ENCODE data around the gene ICAM3. TPM values are rescaled to one million over a fixed set of nuclear protein-coding genes. Genes with fewer than 3 reads are reported as not detected.

Gene ICAM3
- polyA plus RNA-seq, 3 donors: 19.6 to 44.3 (median 26.0) TPM

GRCh38 chr19:10327793-10328192 lies 11.6 kb downstream of the ICAM3 start:
- no peak overlapping the region for H3K27ac ChIP-seq (ENCODE audit: low read depth, low read length)
- WGBS, 3 donors: 83 to 92% (median 87%) methylated on average over 7 of the region's 7 CpGs

- H3K27ac ChIP-seq (ENCODE audit: low read depth, low read length): no peak overlapping the region
- 90 to 94% (median 92%) methylated on average over 8 of the region's 8 CpGs for WGBS, 3 donors
Measured at GRCh38 chr19:10325732-10326131, 13.7 kb downstream of the ICAM3 start.

- H3K27ac ChIP-seq (ENCODE audit: low read depth, low read length): no peak overlapping the region
- 88 to 95% (median 88%) methylated on average over 17 to 19 of the region's 19 CpGs for WGBS, 3 donors
Measured at GRCh38 chr19:10321874-10322835, 17.3 kb downstream of the ICAM3 start.

- WGBS, 3 donors: 82 to 86% (median 82%) methylated on average over 11 of the region's 11 CpGs
Measured at GRCh38 chr19:10321417-10321797, 18.0 kb downstream of the ICAM3 start.

GRCh38 chr19:10320602-10321416 lies 18.6 kb downstream of the ICAM3 start:
- no peak overlapping the region for H3K27ac ChIP-seq (ENCODE audit: low read depth, low read length)
- 94 to 96% (median 95%) methylated on average over 25 to 32 of the region's 32 CpGs for WGBS, 3 donors

More at GRCh38 chr19:10321417-10321797, 18.0 kb downstream of the ICAM3 start:
- H3K27ac ChIP-seq (ENCODE audit: low read depth, low read length): no peak overlapping the region

GRCh38 chr19:10318807-10319682 lies 20.4 kb downstream of the ICAM3 start:
- H3K27ac ChIP-seq (ENCODE audit: low read depth, low read length): no peak overlapping the region
- 89 to 91% (median 90%) methylated on average over 13 of the region's 13 CpGs for WGBS, 3 donors

GRCh38 chr19:10317857-10318462 lies 21.5 kb downstream of the ICAM3 start:
- 91 to 95% (median 91%) methylated on average over 15 of the region's 15 CpGs for WGBS, 3 donors
- no peak overlapping the region for H3K27ac ChIP-seq (ENCODE audit: low read depth, low read length)

- H3K27ac ChIP-seq (ENCODE audit: low read depth, low read length): no peak overlapping the region
- 84 to 87% (median 85%) methylated on average over 29 of the region's 29 CpGs for WGBS, 3 donors
Measured at GRCh38 chr19:10317045-10317856, 22.2 kb downstream of the ICAM3 start.

- WGBS, 3 donors: 66 to 71% (median 70%) methylated on average over 18 to 19 of the region's 19 CpGs
- H3K27ac ChIP-seq (ENCODE audit: low read depth, low read length): no peak overlapping the region
Measured at GRCh38 chr19:10316229-10317044, 23.0 kb downstream of the ICAM3 start.

GRCh38 chr19:10315335-10316214 lies 23.8 kb downstream of the ICAM3 start, which contains the start of gene FDX2:
Gene FDX2 (minus strand): TSS chr19:10316015. CDS start chr19:10315996, 19 bp downstream.
- no peak within 1 kb of the TSS for H3K27ac ChIP-seq (ENCODE audit: low read depth, low read length)
- 0 to 1% (median 1%) methylated on average over 49 to 55 of the region's 55 CpGs for WGBS, 3 donors

GRCh38 chr19:10309423-10309822 lies 30.0 kb downstream of the ICAM3 start, which contains the start of gene ZGLP1:
Gene ZGLP1 (minus strand): TSS chr19:10309815.
- no peak within 1 kb of the TSS for H3K27ac ChIP-seq (ENCODE audit: low read depth, low read length)
- 93 to 97% (median 94%) methylated on average over 23 to 24 of the region's 24 CpGs for WGBS, 3 donors

GRCh38 chr19:10306327-10306726 lies 33.1 kb downstream of the ICAM3 start:
- H3K27ac ChIP-seq (ENCODE audit: low read depth, low read length): no peak overlapping the region
- WGBS, 3 donors: 89 to 90% (median 90%) methylated on average over 5 of the region's 5 CpGs

GRCh38 chr19:10305139-10305806 lies 34.2 kb downstream of the ICAM3 start:
- no peak overlapping the region for H3K27ac ChIP-seq (ENCODE audit: low read depth, low read length)
- 60 to 84% (median 62%) methylated on average over 16 to 17 of the region's 17 CpGs for WGBS, 3 donors

GRCh38 chr19:10299545-10300458 lies 39.6 kb downstream of the ICAM3 start:
- no peak overlapping the region for H3K27ac ChIP-seq (ENCODE audit: low read depth, low read length)
- WGBS, 3 donors: 31 to 40% (median 36%) methylated on average over 14 of the region's 14 CpGs
